IPS-18c (cell line): Measurements from ENCODE around the gene TBC1D1.

Experiments used
- H3K4me3 ChIP-seq: 2 replicates; pipeline ENCODE4 v1.7.0; 2013; ENCODE audit warnings: low read depth, mild to moderate bottlenecking, low read length, moderate library complexity; ENCODE audit not compliant: insufficient read depth
- H3K9me3 ChIP-seq: one replicate; pipeline ENCODE4 v1.6.1; 2013; ENCODE audit warnings: mild to moderate bottlenecking, low read length, moderate library complexity; ENCODE audit not compliant: control insufficient read depth, insufficient read depth

The TBC1D1 gene

DNA sequence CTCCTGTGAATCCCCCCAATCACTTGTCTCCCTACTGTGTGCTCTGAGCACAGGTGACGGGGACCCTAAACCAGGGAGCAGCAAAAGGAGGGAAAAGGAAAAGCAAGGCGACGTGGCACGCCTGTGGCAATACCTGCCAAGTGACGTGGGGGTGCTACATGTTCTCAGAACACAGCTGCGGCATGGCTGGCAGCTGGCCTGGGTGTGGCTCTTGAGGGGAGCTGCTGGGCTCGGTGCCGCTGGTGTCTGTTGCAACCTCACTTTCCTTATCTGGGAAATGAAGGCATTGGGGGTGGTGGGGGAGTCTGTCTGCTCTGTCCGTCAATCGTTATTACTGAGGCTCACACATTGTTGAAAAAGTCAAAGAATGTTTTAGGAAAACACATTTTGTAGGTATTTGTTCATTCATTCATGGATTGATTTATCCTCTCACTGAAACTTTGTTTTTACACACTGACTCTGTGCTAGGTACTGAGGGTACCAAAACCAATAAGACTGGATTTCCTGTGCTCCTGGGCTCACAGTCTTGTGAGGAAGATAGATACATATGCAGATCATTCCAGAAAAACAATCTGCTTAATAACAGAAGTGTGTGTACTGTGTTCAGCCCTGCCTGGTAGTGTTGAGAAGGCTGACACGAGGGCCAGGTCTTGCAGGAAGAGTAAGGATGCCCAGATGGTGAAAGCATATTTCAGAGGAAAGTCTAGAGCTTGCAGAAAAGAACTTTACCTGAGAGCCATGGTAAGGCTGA is 286.9 kb downstream of the TBC1D1 start:
- no peak overlapping the region for H3K4me3 ChIP-seq
- H3K9me3 ChIP-seq, result no peaks in the 10 kb centered on the region

DNA sequence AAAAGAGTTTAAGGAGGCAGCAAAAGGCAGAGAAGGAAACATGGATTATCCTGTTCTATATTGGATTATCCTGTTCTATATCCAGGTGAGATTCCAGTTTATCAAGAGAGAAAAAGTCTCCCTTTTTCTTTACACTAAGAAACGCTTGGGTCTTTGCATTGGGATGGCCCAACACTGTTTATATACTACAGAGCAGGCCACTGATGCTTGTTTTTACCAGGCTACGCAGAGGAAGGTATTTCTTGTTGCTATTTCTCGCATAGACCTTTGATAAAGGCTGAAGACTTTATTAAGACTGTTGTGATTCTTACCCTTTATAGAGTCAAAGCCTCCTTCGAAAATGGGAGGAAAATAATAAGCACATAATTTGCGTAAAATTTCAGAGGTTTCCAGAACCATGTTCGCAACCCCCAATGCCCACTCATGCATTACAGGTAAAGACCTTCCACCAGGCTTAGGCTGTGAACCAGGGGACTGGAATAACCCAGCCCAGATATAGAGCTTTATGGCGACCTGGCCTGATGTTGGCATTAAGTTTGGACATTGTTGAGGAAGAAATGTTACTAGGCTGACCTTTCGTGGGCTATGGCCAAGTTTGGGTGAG is 287.6 kb downstream of the TBC1D1 start:
- H3K9me3 ChIP-seq, result no peaks in the 10 kb centered on the region
- no peak overlapping the region for H3K4me3 ChIP-seq

DNA sequence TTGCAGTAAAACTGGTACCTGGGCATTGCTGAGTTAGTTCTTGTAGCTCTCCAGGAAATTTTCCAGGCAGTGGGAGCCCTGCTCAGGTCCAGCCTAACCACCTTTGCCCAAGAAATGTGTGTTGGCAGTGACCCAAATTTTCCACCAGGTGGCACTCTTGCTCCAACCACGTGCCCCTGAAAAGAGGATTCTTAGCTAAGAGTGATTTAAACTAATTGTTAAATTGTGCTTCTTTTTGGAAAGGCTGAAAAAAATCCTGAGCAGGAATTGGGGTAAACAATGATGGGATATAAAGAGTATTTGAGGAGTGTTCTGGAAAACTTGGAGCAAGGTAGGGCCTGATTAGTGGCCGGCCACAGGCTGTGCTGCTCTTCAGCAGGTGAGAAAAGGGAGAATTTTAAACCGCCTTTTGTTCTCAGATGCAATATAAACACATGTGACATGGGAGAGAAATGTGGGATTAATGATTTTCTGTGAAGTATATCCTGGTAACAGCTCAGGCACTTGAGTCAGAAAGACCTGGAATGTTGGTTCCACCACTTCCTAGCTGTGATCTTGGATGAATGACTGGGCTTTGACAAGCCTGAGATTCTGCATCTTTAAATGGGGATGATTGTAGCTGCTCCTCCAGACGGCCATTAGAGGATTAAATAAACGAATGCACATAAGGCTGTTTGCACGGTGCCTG is 288.9 kb downstream of the TBC1D1 start:
- H3K4me3 ChIP-seq, result no peak overlapping the region
- H3K9me3 ChIP-seq, result no peaks in the 10 kb centered on the region

DNA sequence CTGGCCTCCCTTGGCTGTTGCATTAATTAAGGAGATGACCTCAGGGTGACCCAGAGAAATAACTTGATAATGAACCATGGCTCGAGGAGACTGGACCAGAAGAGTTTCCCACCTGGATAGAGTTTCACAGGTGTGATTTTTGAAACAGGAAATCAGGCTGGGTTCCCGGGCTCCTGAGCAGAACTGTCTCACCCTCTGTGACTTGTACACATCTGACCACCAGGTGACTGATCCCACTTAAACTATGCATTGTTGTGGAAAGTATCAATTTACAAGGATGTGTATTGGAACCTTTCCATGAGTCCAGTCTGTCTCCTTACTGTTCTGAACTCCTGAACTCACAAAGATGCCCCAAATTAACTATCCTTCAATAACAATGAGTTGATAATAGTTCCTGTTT is 289.6 kb downstream of the TBC1D1 start:
- H3K4me3 ChIP-seq, result no peak overlapping the region
- no peaks in the 10 kb centered on the region for H3K9me3 ChIP-seq

DNA sequence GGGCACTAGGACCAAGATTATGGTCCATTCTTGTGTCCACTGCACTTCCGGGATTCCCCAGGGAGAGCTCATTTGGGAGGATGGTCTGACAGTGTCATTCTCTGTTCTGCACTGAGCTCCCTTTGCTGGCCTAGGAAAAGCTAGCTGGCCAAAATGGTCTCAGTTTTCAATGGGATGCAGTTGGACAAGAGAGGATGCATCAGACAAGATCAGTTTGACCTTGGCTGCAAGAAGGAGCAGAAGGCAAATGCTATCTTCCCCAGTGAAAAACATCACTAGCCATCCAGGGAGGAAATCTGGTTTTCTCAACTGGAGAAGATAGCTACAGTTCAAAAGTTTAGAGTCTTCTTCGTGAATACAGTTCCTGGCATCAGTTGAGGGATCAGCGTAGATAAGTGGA is 290.4 kb downstream of the TBC1D1 start:
- Histone ChIP-seq H3K9me3 (no peaks in the 10 kb centered on the region), H3K4me3 (no peak overlapping the region)

DNA sequence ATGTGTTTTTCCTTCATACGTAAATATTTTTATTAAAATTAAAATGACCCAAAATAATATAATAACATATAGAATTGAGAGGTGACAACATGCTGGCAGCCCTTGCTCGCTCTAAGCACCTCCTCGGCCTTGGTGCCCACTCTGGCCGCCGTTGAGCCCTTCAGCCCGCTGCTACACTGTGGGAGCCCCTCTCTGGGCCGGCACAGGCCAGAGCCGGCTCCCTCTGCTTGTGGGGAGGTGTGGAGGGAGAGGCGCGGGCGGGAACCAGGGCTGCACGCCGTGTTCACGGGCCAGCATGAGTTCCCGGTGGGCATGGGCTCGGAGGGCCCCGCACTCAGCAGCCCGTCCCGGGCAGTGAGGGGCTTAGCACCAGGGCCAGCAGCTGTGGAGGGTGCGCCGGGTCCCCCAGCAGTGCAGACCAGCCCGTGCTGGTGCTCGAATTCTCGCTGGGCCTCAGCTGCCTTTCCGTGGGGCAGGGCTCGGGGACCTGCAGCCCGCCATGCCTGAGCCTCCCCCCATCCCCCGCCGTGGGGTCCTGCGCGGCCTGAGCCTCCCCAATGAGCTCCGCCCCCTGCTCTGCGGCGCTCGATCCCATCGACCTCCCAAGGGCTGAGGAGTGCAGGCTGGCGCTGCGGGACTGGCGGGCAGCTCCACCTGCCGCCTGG is 291.6 kb downstream of the TBC1D1 start:
- H3K4me3 ChIP-seq, result no peak overlapping the region
- no peaks in the 10 kb centered on the region for H3K9me3 ChIP-seq

DNA sequence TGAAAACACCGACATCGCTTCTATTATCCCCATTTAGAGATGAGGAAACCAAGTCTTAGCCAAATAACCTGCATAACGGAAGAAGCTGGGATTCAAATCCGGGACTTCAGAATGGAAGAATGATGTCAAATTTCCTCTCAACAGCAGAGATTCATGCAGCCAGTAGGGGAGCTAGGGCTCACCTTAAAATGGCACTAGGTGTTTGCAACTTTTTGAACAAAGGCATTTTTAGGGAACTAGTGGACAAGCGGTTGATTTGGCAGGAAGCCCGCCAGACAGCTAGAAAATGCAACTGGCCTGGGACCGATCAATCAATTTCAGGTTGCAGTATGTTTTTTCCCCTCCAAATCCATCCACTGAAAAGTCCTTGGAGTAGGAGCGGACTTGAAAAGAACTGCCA is 293.5 kb downstream of the TBC1D1 start:
- Histone ChIP-seq H3K4me3 (no peak overlapping the region), H3K9me3 (no peaks in the 10 kb centered on the region)

DNA sequence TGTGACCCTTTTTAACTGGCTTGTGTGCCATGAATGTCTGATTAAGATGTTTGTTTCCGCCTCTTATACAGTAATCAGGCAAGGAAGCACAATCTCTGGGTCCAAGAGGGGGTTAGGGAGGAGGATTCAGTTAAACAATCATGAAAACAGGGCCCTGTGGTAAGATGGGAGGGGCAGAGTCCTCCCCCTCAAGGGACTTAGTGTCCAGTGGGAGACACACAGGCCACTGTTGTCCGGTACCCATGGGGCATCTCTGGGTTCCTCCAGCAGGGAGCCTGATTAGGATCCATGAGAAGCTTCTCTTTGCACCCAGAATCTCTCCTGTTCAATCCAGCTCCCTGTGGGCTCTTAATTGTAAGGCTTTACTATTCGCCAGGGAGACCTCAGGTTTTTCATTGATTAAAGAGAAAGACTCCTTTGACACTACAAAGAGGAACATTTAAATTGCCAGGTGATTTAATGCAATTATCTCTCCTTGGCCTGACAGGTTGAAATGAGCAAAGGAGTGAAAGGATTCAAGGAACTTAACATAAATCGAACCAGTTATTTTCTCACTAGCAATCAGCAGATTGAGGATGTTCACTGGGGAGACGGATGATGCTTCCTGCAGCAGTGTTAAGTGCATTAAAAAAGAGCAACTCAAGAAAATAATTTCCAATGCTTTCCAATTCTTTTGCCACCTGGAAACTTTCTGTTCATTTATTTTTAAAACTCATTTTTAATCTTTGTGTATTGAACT is 294.7 kb downstream of the TBC1D1 start:
- Histone ChIP-seq H3K9me3 (no peaks in the 10 kb centered on the region), H3K4me3 (no peak overlapping the region)

DNA sequence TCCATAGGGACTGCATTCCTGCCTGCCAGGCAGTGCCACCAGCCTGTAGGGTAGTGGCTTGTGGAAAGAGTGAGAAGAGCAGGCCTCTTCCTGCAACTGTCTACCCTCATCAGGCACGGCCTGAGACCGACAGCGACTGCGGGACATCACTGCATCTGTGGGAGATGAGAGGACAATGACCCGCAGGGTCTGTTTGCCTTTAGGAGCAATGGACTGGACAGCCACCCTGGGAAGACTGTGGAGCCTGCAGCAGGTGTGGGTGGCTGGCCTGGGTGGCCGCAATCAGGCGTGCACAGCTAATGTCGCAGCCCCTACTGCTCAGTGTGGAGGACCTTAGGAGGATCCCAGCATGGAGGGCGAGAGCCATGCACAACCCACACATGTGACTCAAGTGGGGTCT is 297.3 kb downstream of the TBC1D1 start:
- Histone ChIP-seq H3K9me3 (no peaks in the 10 kb centered on the region), H3K4me3 (no peak overlapping the region)

DNA sequence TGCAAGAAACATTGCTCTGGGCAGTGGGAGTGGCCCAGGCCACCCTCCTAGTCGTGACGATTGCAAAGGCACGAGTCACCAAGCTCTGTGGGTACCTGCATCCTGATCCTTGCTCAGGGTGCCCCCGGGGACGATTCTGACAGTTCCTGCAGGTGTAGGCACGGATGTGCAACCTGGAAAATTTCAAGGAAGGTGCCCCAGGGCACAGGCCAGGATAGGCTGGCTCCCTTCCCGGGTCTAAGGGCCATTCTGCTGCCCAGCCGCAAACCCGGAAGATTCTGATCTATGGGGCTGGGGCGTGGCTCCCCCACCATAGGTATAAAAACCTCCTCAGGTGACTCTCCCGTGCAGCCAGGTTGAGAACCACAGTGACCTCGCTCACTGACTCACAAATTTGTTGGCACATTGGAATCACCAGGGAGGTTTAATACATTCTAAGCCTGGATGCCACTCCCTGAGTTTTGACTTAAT is 297.8 kb downstream of the TBC1D1 start:
- H3K9me3 ChIP-seq, result no peaks in the 10 kb centered on the region
- no peak overlapping the region for H3K4me3 ChIP-seq
